ENCODE results near the gene EIF1AY.
"Not testable (repeated sequence)": the region's sequence is repeated elsewhere in the genome, so short reads cannot be mapped to it uniquely, and the experiment has no call there.

The EIF1AY gene, protein sequence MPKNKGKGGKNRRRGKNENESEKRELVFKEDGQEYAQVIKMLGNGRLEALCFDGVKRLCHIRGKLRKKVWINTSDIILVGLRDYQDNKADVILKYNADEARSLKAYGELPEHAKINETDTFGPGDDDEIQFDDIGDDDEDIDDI

DNA sequence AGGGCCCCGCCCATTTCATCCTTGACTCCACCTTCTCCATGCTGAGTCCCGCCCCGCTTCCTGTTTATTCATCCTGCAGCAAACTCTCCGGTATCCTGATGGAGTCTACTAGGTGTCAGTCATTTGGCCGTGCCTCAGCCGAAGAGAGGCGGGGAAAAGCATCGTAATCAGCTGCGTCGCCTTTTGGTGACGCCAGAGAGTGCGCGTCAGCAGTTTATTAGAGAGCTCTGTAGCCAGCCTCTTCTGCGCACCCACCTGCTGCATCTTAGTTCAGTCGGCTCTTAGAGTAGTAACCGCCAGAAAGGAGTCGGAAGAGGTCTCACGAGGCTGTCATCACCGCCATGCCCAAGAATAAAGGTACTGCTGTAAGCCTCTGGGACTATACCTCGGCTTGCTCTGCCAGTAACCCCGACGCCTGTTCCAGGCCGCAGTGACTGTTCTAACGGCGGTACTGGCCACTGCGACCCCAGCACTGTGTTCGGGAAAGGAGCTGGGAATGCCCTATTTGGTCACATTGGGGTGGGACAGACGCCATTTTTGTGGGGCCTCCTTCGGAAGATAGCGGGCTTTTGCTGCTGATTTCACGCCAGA lies at the start of gene EIF1AY:
Gene EIF1AY, plus strand, starts transcription at position 246 of the 591 bp plus-strand sequence. Its CDS starts 96 bp downstream, at position 342.
- no peak for DNase-seq

GRCh38 chrY:20528435-20528834 lies 47.1 kb upstream of the EIF1AY start:
- no peak for DNase-seq

DNA sequence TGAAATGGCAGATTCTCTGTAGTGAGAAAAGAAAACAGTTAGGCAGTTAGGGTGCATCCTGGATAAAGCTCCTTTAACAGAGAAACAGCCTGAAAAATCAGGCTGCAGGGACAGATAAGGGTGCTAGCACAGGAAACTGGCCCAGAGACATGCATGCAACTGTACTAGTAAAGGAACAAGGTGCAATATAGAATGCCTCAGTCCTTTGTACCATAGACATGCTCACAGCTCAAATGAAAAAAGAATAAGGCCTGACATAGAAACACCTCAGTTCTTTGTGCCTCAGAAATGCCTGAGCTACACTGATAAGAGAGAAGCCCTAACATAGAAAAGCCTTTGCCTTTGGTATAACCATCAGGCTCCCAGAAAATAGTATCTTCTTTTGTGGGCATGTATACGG lies 37.4 kb upstream of the EIF1AY start:
- DNase-seq, result no peak

GRCh38 chrY:20538933-20539332 lies 36.6 kb upstream of the EIF1AY start:
- no peak for DNase-seq

- no peak for DNase-seq
Measured at GRCh38 chrY:20544451-20544960, 31.1 kb upstream of the EIF1AY start.

GRCh38 chrY:20546071-20546470 lies 29.5 kb upstream of the EIF1AY start:
- DNase-seq, result no peak

- DNase-seq, result no peak
Measured at GRCh38 chrY:20549289-20549688, 26.3 kb upstream of the EIF1AY start.

DNA sequence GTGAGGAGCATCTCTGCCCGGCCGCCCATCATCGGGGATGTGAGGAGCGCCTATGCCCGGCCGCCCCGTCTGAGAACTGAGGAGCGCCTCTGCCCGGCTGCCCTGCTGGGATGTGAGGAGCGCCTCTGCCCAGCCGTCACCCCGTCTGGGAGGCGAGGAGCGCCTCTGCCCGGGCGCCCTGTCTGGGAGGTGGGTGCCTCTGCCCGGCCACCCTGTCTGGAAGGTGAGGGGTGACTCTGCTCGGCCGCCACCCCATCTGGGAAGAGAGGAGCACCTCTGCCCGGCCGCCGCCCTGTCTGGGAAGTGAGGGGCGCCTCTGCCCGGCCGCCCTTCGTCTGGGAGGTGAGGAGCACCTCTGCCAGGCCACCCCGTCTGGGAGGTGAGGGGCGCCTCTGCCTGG lies 23.7 kb upstream of the EIF1AY start:
- no peak for DNase-seq

- DNase-seq, result not testable (repeated sequence)
Measured at GRCh38 chrY:20552764-20553323, 22.7 kb upstream of the EIF1AY start.

DNA sequence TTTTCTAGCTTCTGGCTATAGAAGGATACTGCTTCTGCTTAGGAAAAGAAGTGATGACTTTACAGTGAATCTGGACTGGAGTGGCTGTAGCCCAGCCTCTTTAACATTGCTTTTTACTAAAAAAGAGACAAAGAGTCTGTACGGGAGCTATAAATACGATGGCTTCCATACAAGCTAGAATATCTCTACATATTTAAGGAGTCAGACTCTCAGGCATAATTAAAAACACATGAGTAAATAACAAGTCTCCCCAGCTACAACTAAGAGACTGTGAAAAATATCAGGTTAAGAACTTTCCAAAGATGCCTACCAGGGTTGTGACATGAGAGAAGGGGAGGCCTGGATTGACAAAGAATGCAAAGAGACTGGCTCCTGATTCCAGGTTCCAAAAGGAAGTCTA lies 19.8 kb upstream of the EIF1AY start:
- no peak for DNase-seq

- no peak for DNase-seq
Measured at GRCh38 chrY:20558677-20559076, 16.9 kb upstream of the EIF1AY start.

DNA sequence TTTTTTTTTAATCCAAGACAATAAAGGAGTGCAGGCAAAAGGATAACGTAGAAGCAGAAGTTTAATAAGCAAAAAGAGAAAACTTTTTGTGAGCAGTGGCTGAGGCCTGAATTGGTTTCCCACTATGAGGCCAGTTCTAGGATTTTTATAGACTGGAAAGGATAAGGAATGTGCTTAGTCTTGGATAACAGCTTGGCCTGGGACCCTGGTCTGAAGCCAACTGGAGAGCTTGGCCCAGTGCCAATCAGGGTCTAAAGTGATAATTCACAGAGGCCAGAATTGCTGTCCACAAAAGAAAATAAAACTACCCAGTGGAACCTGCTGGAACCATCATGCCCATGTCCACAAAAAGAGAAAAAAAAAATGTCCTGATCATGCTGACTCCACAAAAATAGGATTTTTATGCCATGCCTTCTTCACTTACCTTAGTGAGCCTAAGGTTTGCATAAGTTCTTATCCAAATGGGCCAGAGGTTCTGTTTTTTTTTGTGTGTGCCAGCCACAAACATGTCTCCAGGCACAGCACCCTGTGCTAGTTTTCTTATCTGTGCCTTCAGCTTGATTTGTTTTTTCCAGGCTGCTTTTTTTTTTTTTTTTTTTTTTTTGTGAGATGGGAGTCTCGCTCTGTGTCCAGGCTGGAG lies 15.6 kb upstream of the EIF1AY start:
- no peak for DNase-seq

GRCh38 chrY:20571306-20571705 lies 4.3 kb upstream of the EIF1AY start:
- DNase-seq, result no peak

- DNase-seq, result no peak
Measured at GRCh38 chrY:20576506-20576905, 930 bp downstream of the EIF1AY start.

GRCh38 chrY:20578206-20578605 lies 2.6 kb downstream of the EIF1AY start:
- DNase-seq, result no peak

- DNase-seq, result no peak
Measured at GRCh38 chrY:20581687-20582086, 6.1 kb downstream of the EIF1AY start.

DNA sequence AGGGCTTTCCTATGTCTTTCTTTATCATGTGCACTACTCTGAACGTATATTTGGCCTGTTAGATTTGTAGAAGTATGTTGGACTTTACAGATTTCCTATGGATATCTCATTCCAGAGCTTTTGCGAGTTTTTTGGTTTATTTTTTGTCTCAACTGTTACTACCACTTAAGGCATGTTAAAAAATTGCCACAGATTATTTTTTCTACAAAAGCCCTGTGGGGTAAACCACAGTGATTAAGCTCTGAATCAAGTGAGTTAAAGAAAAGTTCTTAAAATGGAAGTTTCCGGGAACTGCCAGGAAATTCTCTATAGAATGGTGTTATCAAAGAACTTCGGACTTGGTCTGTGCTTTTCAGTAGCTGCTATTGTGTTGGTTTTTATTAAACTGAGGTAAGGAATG lies 10.6 kb downstream of the EIF1AY start:
- DNase-seq, result no peak

Data from stimulated activated naive CD4-positive, alpha-beta T cell treated with Interleukin-2 at 50 U/mL for 16 hours (primary cell).